Renal pelvis (tissue), 4 donors: ENCODE data around the gene ZNF641. TPM values are rescaled to one million over a fixed set of nuclear protein-coding genes. Genes with fewer than 3 reads are reported as not detected.
A peak's percentile ranks its signal among the peaks of the same experiment; 100 is the strongest.
"Not testable (repeated sequence)": the region's sequence is repeated elsewhere in the genome, so short reads cannot be mapped to it uniquely, and the experiment has no call there.

Source experiments
- DNase-seq: peaks from one replicate; pipeline ENCODE4 v3.0.0-alpha.2; 2013
- polyA plus RNA-seq, 3 donors: library from polyadenylated mRNA; unstranded; fragments of 120-200 nt; gene quantifications; one replicate each; pipeline ENCODE4 v1.2.1, GENCODE V29; 2013; ENCODE audit not compliant: insufficient read length in 3 of 3

The ZNF641 gene
- polyA plus RNA-seq, 3 donors: 22.5 to 25.1 (median 23.4) TPM

- DNase-seq: no peak
These were observed 11.1 kb downstream of the ZNF641 start for GRCh38 chr12:48339442-48340117.

- no peak for DNase-seq
These were observed 14.2 kb downstream of the ZNF641 start for GRCh38 chr12:48336564-48336963.

GRCh38 chr12:48336061-48336460 lies 14.7 kb downstream of the ZNF641 start:
- DNase-seq: no peak

- DNase-seq: no peak
These were observed 15.9 kb downstream of the ZNF641 start for GRCh38 chr12:48334808-48335207.

- DNase-seq: not testable (repeated sequence)
These were observed 17.0 kb downstream of the ZNF641 start for GRCh38 chr12:48333680-48334079.

- no peak for DNase-seq
These were observed 19.3 kb downstream of the ZNF641 start for GRCh38 chr12:48331399-48331798.

GRCh38 chr12:48329199-48329939 lies 21.4 kb downstream of the ZNF641 start:
- DNase-seq: no peak

- DNase-seq: no peak
These were observed 34.2 kb downstream of the ZNF641 start for GRCh38 chr12:48316491-48316890.

- DNase-seq: peak; percentile 4
These were observed 39.4 kb downstream of the ZNF641 start for GRCh38 chr12:48311313-48311712.

GRCh38 chr12:48307269-48307668 lies 43.5 kb downstream of the ZNF641 start:
- DNase-seq: no peak

- DNase-seq: no peak
These were observed 45.5 kb downstream of the ZNF641 start for GRCh38 chr12:48305190-48305589.

- no peak for DNase-seq
These were observed 48.4 kb downstream of the ZNF641 start for GRCh38 chr12:48302161-48302911.

- no peak for DNase-seq
These were observed 49.9 kb downstream of the ZNF641 start for GRCh38 chr12:48300774-48301173.

GRCh38 chr12:48296586-48297282 lies 54.0 kb downstream of the ZNF641 start:
- peak; percentile 74 for DNase-seq

GRCh38 chr12:48292040-48292439 lies 58.7 kb downstream of the ZNF641 start:
- DNase-seq: no peak

GRCh38 chr12:48291511-48291910 lies 59.2 kb downstream of the ZNF641 start:
- no peak for DNase-seq

- no peak for DNase-seq
These were observed 62.1 kb downstream of the ZNF641 start for GRCh38 chr12:48288387-48289268.
